GM23338 (cell line): ENCODE measurements around the gene GLDC. TPM values are rescaled to one million over a fixed set of nuclear protein-coding genes. Genes with fewer than 3 reads are reported as not detected.

Source experiments
- ATAC-seq: fragments of 200-7000 bp; cut with Tn5 transposase; 3 replicates; pipeline ENCODE4 v1.9.1; 2020
- DNase-seq: peaks from one replicate; pipeline ENCODE4 v3.0.0-alpha.2; 2015; ENCODE audit warnings: low spot score
- H2AFZ ChIP-seq: fragments of 200-600 bp; sonication (generic); 2 replicates; pipeline ENCODE4 v1.8.0; 2016; ENCODE audit warnings: antibody characterized with exemption, mild to moderate bottlenecking, moderate library complexity
- H3F3A ChIP-seq: fragments of 200-600 bp; sonication (generic); replicated peaks from 2 replicates; pipeline ENCODE4 v1.8.0; 2017; ENCODE audit warnings: antibody characterized with exemption, mixed run types, low read depth
- H3K27ac ChIP-seq: fragments of 200-600 bp; sonication (generic); 2 replicates; pipeline ENCODE4 v1.6.1; 2016; ENCODE audit warnings: low read depth
- H3K27me3 ChIP-seq: fragments of 200-600 bp; sonication (generic); 2 replicates; pipeline ENCODE4 v1.8.0; 2016; ENCODE audit warnings: mild to moderate bottlenecking, mixed run types, moderate library complexity; ENCODE audit not compliant: insufficient read depth
- H3K36me3 ChIP-seq: fragments of 200-600 bp; sonication (generic); 2 replicates; pipeline ENCODE4 v1.8.0; 2016; ENCODE audit warnings: mild to moderate bottlenecking; ENCODE audit not compliant: insufficient read depth
- H3K4me1 ChIP-seq: fragments of 200-600 bp; sonication (generic); 2 replicates; pipeline ENCODE4 v1.8.0; 2016; ENCODE audit warnings: mild to moderate bottlenecking, moderate library complexity; ENCODE audit not compliant: insufficient read depth
- H3K4me2 ChIP-seq: fragments of 200-600 bp; sonication (generic); 2 replicates; pipeline ENCODE4 v1.7.1; 2017; ENCODE audit warnings: mixed run types
- H3K4me3 ChIP-seq: fragments of 200-600 bp; sonication (generic); 2 replicates; pipeline ENCODE4 v1.6.1; 2016; ENCODE audit warnings: mixed run types
- H3K79me2 ChIP-seq: fragments of 200-600 bp; sonication (generic); replicated peaks from 2 replicates; pipeline ENCODE4 v1.8.0; 2017; ENCODE audit warnings: mild to moderate bottlenecking; ENCODE audit not compliant: insufficient read depth
- H3K9me2 ChIP-seq: fragments of 200-600 bp; sonication (generic); 2 replicates; pipeline ENCODE4 v1.8.0; 2017; ENCODE audit not compliant: insufficient read depth
- H4K20me1 ChIP-seq: fragments of 200-600 bp; sonication (generic); replicated peaks from 2 replicates; pipeline ENCODE4 v1.8.0; 2017; ENCODE audit warnings: mild to moderate bottlenecking; ENCODE audit not compliant: insufficient read depth
- H3K27ac Mint-ChIP-seq: 2 replicates; pipeline ENCODE4 v1.8.0; 2020; ENCODE audit warnings: inconsistent platforms, mild to moderate bottlenecking, moderate library complexity, mixed read lengths
- H3K27me3 Mint-ChIP-seq: 3 replicates; pipeline ENCODE4 v1.8.0; 2022; ENCODE audit warnings: low read depth, mild to moderate bottlenecking, moderate library complexity, mixed read lengths, inconsistent platforms; ENCODE audit not compliant: insufficient read depth, poor library complexity
- H3K36me3 Mint-ChIP-seq: 3 replicates; pipeline ENCODE4 v1.8.0; 2021; ENCODE audit warnings: low read depth, mild to moderate bottlenecking, inconsistent platforms, moderate library complexity, mixed read lengths
- H3K4me1 Mint-ChIP-seq: 3 replicates; pipeline ENCODE4 v1.8.0; 2020; ENCODE audit warnings: mild to moderate bottlenecking, inconsistent platforms, mixed read lengths
- H3K4me3 Mint-ChIP-seq: 3 replicates; pipeline ENCODE4 v1.8.0; 2021; ENCODE audit warnings: moderate library complexity, mild to moderate bottlenecking, inconsistent platforms, mixed read lengths
- H3K9me3 Mint-ChIP-seq: 3 replicates; pipeline ENCODE4 v1.8.0; 2020; ENCODE audit warnings: moderate library complexity, mild to moderate bottlenecking, inconsistent platforms, mixed read lengths
- EZH2 ChIP-seq: fragments of 200-600 bp; sonication (generic); IDR thresholded peaks from one replicate; pipeline ENCODE4 v1.8.0; 2017; ENCODE audit warnings: antibody characterized with exemption, mild to moderate bottlenecking, low read depth; ENCODE audit not compliant: unreplicated experiment
- JUNB ChIP-seq: IDR thresholded peaks from one replicate; pipeline ENCODE4 v1.6.1; 2016; ENCODE audit warnings: antibody characterized with exemption; ENCODE audit not compliant: unreplicated experiment
- NANOG ChIP-seq: IDR thresholded peaks from 2 replicates; pipeline ENCODE4 v1.6.1; 2016; ENCODE audit warnings: antibody characterized with exemption, borderline replicate concordance
- REST ChIP-seq: IDR thresholded peaks from one replicate; pipeline ENCODE4 v1.6.1; 2018; ENCODE audit warnings: antibody characterized with exemption; ENCODE audit not compliant: unreplicated experiment
- polyA plus RNA-seq: library from polyadenylated mRNA; unstranded; fragments of >200 nt; fragmentation: Nextera tagmentation; extraction: Ambion mirVana; gene quantifications from 2 replicates; pipeline ENCODE4 v1.2.1, GENCODE V29; 2016
- total RNA-seq: library from RNA; depleted of rRNA; stranded (reverse); fragments of >200 nt; shearing (Covaris generic); gene quantifications from 2 replicates; pipeline ENCODE4 v1.2.3, GENCODE V29; 2014
- TF ChIP-seq, protein P1 (sequence below): IDR thresholded peaks from 2 replicates; pipeline ENCODE4 v1.6.1; 2016; ENCODE audit warnings: antibody characterized with exemption
- TF ChIP-seq, protein P2 (sequence below), 2 experiments: fragments of 200-600 bp in 1 of 2; sonication (generic) in 1 of 2; conservative IDR thresholded peaks; 2 replicates each; pipeline versions ENCODE4 v1.5.1 to v1.6.1; 2016 to 2017; ENCODE audit warnings: antibody characterized with exemption in 2 of 2, low read depth in 2 of 2, mild to moderate bottlenecking in 2 of 2, moderate library complexity in 1 of 2

GLDC gene
- total and polyA plus RNA-seq, 2 experiments from 2014 or later, result 63.5 to 139 TPM

- Histone ChIP-seq H2AFZ (no peak overlapping the region), H3F3A (no peaks in the 10 kb centered on the region; the same call in 1 of the 2 replicates), H3K4me2 (no peak overlapping the region), H3K4me1 (no peaks in the 10 kb centered on the region), H3K79me2 (no peaks in the 10 kb centered on the region), H3K27ac (no peak overlapping the region), H3K36me3 (0 out of 2 replicates have a peak, but pooled peaks cover 4% of the 10 kb centered on the region), H3K27me3 (no peaks in the 10 kb centered on the region), H4K20me1 (no peaks in the 10 kb centered on the region), H3K4me3 (no peak overlapping the region), H3K9me2 (no peaks in the 10 kb centered on the region)
- ATAC-seq, result no peak
- Mint-ChIP-seq H3K36me3 (peaks cover 15% of the 10 kb centered on the region; the same call in 2 of the 3 replicates), H3K27me3 (no peaks in the 10 kb centered on the region), H3K4me1 (peaks cover 3% of the 10 kb centered on the region; the same call in 1 of the 3 replicates), H3K27ac (no peak overlapping the region), H3K9me3 (peaks cover 10% of the 10 kb centered on the region; the same call in 2 of the 3 replicates), H3K4me3 (no peak overlapping the region)
- no peak for DNase-seq
- TF ChIP-seq, protein P1, sequence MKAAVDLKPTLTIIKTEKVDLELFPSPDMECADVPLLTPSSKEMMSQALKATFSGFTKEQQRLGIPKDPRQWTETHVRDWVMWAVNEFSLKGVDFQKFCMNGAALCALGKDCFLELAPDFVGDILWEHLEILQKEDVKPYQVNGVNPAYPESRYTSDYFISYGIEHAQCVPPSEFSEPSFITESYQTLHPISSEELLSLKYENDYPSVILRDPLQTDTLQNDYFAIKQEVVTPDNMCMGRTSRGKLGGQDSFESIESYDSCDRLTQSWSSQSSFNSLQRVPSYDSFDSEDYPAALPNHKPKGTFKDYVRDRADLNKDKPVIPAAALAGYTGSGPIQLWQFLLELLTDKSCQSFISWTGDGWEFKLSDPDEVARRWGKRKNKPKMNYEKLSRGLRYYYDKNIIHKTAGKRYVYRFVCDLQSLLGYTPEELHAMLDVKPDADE, result no peak
- TF ChIP-seq REST (no peak), EZH2 (no peak), JUNB (no peak), NANOG (no peak)
- TF ChIP-seq, protein P2, sequence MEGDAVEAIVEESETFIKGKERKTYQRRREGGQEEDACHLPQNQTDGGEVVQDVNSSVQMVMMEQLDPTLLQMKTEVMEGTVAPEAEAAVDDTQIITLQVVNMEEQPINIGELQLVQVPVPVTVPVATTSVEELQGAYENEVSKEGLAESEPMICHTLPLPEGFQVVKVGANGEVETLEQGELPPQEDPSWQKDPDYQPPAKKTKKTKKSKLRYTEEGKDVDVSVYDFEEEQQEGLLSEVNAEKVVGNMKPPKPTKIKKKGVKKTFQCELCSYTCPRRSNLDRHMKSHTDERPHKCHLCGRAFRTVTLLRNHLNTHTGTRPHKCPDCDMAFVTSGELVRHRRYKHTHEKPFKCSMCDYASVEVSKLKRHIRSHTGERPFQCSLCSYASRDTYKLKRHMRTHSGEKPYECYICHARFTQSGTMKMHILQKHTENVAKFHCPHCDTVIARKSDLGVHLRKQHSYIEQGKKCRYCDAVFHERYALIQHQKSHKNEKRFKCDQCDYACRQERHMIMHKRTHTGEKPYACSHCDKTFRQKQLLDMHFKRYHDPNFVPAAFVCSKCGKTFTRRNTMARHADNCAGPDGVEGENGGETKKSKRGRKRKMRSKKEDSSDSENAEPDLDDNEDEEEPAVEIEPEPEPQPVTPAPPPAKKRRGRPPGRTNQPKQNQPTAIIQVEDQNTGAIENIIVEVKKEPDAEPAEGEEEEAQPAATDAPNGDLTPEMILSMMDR (conservative IDR thresholded peaks at IDR 0.05; ENCODE audit: low read depth in 2 of 2), result no peak
These were observed 120.0 kb downstream of the GLDC start for GRCh38 chr9:6525326-6526045.

DNA sequence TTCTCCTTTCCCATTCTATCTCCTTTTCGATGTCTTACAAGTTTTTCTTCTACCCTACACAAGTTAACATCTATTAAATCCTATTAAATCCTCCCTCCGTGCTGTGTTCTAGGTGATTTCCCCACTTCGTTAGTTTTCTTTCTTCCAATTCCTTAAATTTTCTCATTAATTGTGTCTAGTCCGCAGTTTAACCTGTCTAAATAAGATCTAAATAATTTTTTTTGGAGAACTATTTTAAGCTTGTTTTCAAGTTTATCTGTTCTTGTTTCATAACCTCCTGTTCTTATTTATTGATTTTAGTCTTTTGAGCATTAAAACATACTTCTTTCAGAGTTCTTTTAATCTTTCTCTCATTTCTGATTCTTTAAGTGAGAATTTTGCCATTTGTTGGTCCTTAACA lies 123.3 kb downstream of the GLDC start:
- Mint-ChIP-seq H3K9me3 (peaks cover 17% of the 10 kb centered on the region; the same call in 2 of the 3 replicates), H3K36me3 (peaks cover 22% of the 10 kb centered on the region; the same call in 2 of the 3 replicates), H3K4me3 (no peak overlapping the region), H3K27me3 (peaks cover 2% of the 10 kb centered on the region), H3K27ac (no peak overlapping the region), H3K4me1 (peaks cover 3% of the 10 kb centered on the region; the same call in 1 of the 3 replicates)
- no peaks in the 10 kb centered on the region for H4K20me1 ChIP-seq
- ATAC-seq (no peak), DNase-seq (no peak)
- H3K4me1 ChIP-seq, result no peaks in the 10 kb centered on the region
- TF ChIP-seq REST, result no peak
- no peak for TF ChIP-seq JUNB
- no peak overlapping the region for H2AFZ ChIP-seq
- H3K79me2 ChIP-seq, result no peaks in the 10 kb centered on the region
- H3F3A ChIP-seq, result no peaks in the 10 kb centered on the region; the same call in 1 of the 2 replicates
- no peak overlapping the region for H3K27ac ChIP-seq
- no peak overlapping the region for H3K4me2 ChIP-seq
- no peaks in the 10 kb centered on the region for H3K9me2 ChIP-seq
- no peak overlapping the region for H3K4me3 ChIP-seq
- H3K36me3 ChIP-seq, result 0 out of 2 replicates have a peak, but pooled peaks cover 4% of the 10 kb centered on the region
- H3K27me3 ChIP-seq, result no peaks in the 10 kb centered on the region
